NCI-H1105 (cell line): ENCODE measurements around the gene TMEM163.
"Not testable (repeated sequence)": the region's sequence is repeated elsewhere in the genome, so short reads cannot be mapped to it uniquely, and the experiment has no call there.

Experiments
- DNase-seq: peaks from one replicate; lab custom pipeline; 2025; lab: John Stamatoyannopoulos, UW

Gene TMEM163

GRCh38 chr2:134578316-134578715 is 140.5 kb downstream of the TMEM163 start:
- no peak for DNase-seq

- DNase-seq, result no peak
Measured at GRCh38 chr2:134576478-134576877, 142.3 kb downstream of the TMEM163 start.

GRCh38 chr2:134575888-134576287 is 142.9 kb downstream of the TMEM163 start:
- no peak for DNase-seq

GRCh38 chr2:134574611-134575330 is 144.0 kb downstream of the TMEM163 start:
- no peak for DNase-seq

GRCh38 chr2:134573724-134574123 is 145.1 kb downstream of the TMEM163 start:
- no peak for DNase-seq

- DNase-seq, result no peak
Measured at GRCh38 chr2:134573085-134573370, 145.8 kb downstream of the TMEM163 start.

GRCh38 chr2:134572314-134573084 is 146.3 kb downstream of the TMEM163 start:
- no peak for DNase-seq

- no peak for DNase-seq
Measured at GRCh38 chr2:134570676-134571075, 148.1 kb downstream of the TMEM163 start.

- no peak for DNase-seq
Measured at GRCh38 chr2:134568413-134568812, 150.4 kb downstream of the TMEM163 start.

GRCh38 chr2:134567666-134568065 is 151.1 kb downstream of the TMEM163 start:
- DNase-seq, result no peak

GRCh38 chr2:134564955-134565354 is 153.8 kb downstream of the TMEM163 start:
- DNase-seq, result not testable (repeated sequence)

GRCh38 chr2:134564549-134564948 is 154.3 kb downstream of the TMEM163 start:
- no peak for DNase-seq

- no peak for DNase-seq
Measured at GRCh38 chr2:134558208-134558830, 160.5 kb downstream of the TMEM163 start.

GRCh38 chr2:134555411-134555810 is 163.4 kb downstream of the TMEM163 start:
- no peak for DNase-seq

- no peak for DNase-seq
Measured at GRCh38 chr2:134553657-134554056, 165.1 kb downstream of the TMEM163 start.

- no peak for DNase-seq
Measured at GRCh38 chr2:134550566-134551164, 168.1 kb downstream of the TMEM163 start.

- DNase-seq, result no peak
Measured at GRCh38 chr2:134549104-134549503, 169.7 kb downstream of the TMEM163 start.

GRCh38 chr2:134540990-134541389 is 177.8 kb downstream of the TMEM163 start:
- DNase-seq, result no peak

GRCh38 chr2:134539981-134540380 is 178.8 kb downstream of the TMEM163 start:
- DNase-seq, result peak; percentile 73

GRCh38 chr2:134537702-134538101 is 181.1 kb downstream of the TMEM163 start:
- no peak for DNase-seq

- DNase-seq, result no peak
Measured at GRCh38 chr2:134537121-134537520, 181.7 kb downstream of the TMEM163 start.

GRCh38 chr2:134536296-134536695 is 182.5 kb downstream of the TMEM163 start:
- no peak for DNase-seq

- no peak for DNase-seq
Measured at GRCh38 chr2:134532537-134532936, 186.3 kb downstream of the TMEM163 start.
